ENCODE data around the gene CUX1.
A peak's percentile ranks its signal among the peaks of the same experiment; 100 is the strongest.

The CUX1 gene

GRCh38 chr7:102248081-102248455 is 430.6 kb downstream of the CUX1 start:
- DNase-seq (ENCODE audit: low read depth) = no peak

- no peak for DNase-seq (ENCODE audit: low read depth)
These were observed 431.3 kb downstream of the CUX1 start for GRCh38 chr7:102248456-102249395.

DNA sequence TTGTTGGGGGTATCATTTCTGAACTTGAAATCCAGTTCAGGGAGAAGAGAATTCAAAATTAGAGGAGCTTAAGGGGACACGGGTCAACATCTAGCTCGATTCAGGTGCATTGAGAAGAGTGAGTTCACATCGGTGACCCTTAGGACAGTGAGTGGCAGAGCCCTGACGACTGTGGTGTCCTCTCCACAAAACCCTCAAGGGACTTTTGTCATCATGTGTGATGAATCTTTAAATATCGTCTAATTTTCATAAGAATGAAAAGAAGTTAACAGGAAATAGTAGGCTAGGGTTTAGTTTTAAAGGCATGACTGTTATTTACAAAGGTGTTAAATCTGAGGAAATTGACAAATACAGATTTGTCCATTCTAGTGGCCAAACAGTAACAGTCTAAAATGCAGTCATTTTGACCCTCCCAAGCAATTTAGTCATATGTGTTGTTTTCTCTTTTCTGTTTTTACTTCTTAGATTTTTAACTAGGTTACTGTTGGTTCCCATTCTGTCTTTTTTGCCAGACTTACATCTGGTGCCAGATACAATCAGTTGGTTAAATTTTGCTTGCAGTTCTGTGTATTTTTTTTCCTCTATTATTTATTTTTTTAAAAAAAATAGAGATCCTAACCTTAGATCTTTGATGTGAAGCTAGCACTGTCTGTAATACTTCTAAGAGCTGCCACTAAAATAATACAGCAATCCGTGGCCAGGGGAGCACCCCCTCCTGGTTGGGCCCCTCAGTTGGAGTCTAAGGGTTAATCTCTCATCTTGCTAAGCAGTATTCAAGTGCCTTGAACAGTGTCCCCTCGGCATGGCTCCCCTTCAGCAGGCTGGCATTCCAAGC is 434.3 kb downstream of the CUX1 start:
- no peak for DNase-seq (ENCODE audit: low read depth)

DNA sequence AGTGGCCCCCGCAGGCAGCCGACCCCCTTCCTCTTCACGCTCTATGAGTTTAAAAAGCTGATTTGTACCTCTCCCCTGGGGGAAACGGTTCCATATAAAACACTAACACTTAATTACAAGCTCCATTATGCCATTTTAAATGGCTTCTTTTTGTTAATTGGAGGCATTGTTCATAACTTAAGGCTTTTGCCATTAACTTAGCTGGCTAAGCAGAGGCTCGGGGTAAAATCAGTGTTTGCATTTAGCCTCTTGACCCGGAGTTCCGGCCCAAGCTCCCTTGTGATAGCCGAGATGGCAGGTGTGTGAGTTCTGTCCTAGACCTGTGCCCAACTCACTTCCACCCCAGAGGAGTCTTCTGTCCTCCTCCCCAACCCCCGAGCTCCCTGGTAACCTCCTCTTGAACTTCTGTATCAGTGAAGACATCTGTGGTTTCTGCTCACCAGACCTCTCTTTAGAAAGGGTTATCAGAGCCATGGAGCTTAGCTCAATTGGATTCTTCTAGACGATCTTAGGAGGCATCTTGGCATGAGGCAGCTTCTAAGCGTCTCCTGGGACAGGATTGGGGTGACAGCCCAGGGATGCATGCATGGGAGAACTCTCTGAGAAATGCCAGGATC is 435.0 kb downstream of the CUX1 start:
- no peak for DNase-seq (ENCODE audit: low read depth)

GRCh38 chr7:102253066-102253972 is 435.9 kb downstream of the CUX1 start:
- no peak for DNase-seq (ENCODE audit: low read depth)

DNA sequence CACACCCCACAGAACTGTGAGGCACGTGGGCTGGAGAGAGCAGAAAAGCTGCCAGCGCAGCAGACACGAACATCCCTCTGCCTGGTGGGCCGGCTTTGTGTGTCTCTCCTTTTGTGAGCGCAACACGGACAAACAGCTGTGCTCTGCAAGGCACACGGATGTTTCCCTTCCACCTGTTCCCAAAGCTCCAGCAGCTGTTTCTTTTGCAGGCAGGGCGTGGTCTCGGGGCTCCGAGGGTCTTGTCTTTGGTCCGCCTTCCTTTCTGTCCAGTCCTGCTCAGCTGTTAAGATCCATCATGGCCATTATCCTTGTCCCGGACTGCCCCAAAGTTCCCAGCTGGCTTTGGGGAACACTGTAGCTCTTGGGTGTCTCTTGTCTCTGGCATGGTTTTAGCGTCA is 436.5 kb downstream of the CUX1 start:
- no peak for DNase-seq (ENCODE audit: low read depth)

- no peak for DNase-seq (ENCODE audit: low read depth)
These were observed 437.1 kb downstream of the CUX1 start for GRCh38 chr7:102254521-102254920.

DNA sequence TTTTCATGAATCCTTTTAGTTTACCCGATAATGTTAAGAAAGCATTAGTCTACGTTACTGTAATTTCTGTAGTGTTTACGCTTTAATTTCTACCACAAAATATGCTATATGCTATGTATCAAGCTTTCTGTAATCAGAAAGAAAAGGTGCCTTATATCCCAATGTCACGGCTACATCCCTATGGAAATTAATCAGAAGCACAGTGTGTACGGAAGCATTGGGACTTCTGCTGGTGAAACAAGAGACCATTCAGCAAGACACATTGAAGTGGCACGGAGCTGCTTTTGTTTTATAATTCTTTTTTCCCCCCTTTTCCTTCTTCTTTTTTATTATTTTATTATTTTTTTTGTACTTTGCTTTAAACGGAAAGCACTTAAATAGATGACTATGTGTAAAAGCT is 438.1 kb downstream of the CUX1 start:
- DNase-seq (ENCODE audit: low read depth) = no peak

- DNase-seq (ENCODE audit: low read depth) = no peak
These were observed 438.5 kb downstream of the CUX1 start for GRCh38 chr7:102255916-102256315.

DNA sequence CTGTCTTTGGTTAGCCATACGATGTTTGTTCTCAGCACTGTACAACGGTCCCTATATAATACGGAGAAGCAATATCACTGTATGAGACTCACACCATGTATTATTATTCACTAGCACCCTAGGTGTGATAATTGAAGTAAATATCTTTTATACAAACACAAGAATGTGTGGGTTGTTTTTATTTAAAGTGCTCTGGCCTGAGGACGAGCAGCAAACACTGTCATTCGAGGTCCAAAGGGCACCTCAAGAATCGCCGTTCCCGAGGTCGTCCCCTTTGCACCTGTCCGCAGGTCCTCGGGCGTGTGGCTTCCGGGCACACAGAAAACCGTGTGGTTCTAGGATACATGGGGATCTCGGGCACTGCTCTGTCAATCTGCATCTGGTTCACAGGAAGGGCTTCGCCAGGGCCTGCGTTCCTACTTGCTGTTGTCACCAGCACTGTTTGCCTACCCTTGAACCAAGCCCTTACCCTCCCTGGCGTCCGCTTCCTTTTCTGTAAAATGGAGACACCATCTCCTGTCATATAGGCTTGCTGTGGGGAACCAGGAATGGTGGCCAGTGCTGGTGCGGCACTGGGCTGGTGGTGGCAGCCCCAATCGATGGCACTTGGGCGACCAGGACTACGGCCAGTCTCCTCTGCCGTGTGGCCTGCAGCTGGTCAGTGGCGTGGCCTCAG is 440.8 kb downstream of the CUX1 start:
- no peak for DNase-seq (ENCODE audit: low read depth)

DNA sequence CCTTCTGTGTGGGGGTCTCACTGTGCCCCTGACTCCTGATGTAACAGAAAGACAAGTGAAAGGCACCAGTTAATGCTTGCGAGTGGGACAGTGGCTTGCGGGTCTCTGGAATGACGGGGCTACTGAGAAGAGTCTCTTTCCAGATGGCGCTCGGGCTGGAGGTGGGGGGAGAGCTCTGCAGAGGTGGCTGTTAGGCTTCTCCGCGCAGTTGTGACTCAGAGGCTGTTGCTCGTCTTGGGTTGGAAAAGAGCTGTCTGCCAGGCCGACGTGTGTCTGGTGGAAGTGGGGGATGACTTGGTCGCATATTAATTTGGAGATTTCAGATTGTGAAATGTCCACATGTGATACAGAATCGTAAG is 441.3 kb downstream of the CUX1 start:
- no peak for DNase-seq (ENCODE audit: low read depth)

GRCh38 chr7:102260856-102261255 is 443.4 kb downstream of the CUX1 start:
- DNase-seq (ENCODE audit: low read depth) = peak; percentile 45

- no peak for DNase-seq (ENCODE audit: low read depth)
These were observed 444.0 kb downstream of the CUX1 start for GRCh38 chr7:102261451-102261850.

DNA sequence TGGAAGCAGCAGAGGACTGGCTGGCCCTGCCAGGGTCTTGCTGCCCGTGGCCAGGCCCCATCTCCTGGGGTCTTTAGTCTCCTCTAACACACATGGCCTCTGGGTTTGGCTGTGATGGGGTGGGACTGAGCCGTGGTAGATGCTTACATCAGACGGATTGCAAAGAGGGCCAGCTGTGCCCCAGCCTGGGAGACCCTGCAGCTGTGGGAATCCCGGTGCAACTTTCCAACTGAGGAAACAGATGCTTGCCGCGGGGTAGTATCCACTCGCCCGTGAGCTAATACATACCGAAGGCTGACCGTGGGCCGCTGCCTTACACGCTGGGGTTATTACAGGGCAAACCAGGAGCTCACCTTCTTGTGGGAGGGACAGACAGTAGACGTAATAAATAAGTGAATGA is 445.1 kb downstream of the CUX1 start:
- DNase-seq (ENCODE audit: low read depth) = no peak

DNA sequence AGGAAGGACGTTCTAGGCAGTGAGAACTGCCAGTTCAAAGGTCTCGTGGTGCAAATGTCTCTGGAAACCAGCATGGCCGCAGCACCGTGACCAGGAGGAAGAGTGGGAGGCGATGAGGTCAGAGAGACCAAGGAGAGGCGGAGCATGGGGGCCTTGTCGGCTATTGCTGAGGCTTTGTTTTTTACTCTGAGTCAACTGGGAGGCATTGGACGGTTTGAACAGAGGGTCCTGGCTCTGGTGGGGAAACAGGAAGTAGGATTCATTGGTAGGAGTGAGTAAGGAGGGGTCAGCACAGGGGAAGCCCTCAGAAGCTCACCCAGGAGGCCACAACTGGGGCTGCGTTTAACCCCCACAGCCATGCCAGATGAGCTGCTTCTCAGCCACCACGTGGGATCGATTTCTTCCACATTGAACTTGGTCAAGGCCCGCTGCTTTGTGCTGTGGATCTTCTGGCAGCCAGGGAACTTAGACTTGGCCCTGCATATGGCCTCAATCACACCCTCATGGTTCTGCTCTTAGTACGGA is 447.0 kb downstream of the CUX1 start:
- DNase-seq (ENCODE audit: low read depth) = peak; percentile 49

DNA sequence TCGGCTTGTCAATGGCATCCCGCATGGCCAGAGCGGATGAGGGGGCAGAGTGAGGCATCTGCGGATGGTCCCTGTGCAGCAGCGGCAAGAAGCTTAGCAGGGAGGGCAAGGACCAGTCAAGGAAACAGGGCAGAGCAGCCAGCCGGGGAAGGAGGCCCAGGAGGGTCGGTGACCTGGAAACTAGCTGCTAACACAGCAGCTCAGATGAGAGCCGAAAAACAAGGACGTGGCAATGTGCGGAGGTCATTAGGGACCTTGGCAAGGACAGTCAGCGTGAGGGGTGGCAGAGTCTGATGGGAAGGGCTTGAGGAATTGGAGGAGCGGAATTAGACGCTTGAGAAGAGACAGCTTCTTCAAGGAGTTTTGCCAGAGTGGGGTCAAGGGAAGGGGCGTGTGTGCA is 449.1 kb downstream of the CUX1 start:
- no peak for DNase-seq (ENCODE audit: low read depth)

- DNase-seq (ENCODE audit: low read depth) = no peak
These were observed 451.2 kb downstream of the CUX1 start for GRCh38 chr7:102268635-102269034.

DNA sequence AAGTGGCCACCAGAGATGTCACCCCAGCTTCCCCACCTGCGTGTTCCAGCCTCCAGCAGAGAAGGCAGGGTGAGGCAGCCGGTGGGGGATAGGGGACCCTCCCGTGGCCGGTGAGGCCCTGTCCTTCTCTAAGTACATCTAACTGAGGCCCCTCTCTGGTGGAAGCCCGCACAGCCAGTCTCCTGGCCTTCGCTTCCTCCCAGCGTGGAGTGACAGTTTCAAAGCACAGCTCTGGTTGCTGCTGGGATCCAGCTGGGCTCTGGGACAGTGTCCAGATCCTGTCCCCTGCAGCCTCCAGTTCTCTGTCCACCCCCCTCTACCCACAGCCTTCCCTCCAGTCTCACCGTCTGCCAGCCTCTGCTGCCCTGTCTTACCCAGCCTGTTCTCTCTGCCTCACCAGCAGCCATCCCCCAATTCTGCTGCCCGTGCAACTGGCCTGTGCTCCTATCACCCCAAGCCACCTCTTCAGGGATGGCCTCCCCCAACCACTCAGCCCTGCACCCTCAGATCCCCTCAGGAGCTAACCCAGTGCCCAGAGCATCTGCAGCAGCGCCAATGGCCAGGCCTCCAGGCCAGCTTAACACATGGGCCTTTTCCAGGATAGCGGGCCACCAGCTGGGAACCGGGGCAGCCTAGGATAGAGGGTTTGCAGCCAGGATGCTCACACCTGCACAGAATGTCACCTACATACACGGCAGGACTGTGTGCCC is 452.9 kb downstream of the CUX1 start:
- DNase-seq (ENCODE audit: low read depth) = no peak

GRCh38 chr7:102271158-102271798 is 453.9 kb downstream of the CUX1 start:
- no peak for DNase-seq (ENCODE audit: low read depth)

All from iris pigment epithelial cell (primary cell).